Esophagus (tissue), 2 donors: ENCODE data around the gene COBLL1. TPM values are rescaled to one million over a fixed set of nuclear protein-coding genes. Genes with fewer than 3 reads are reported as not detected.
"Not testable (repeated sequence)": the region's sequence is repeated elsewhere in the genome, so short reads cannot be mapped to it uniquely, and the experiment has no call there.

Experiments used
- H3K27ac ChIP-seq, 2 donors: one replicate each; pipeline ENCODE4 v1.5.1; 2013; ENCODE audit warnings: low read depth in 2 of 2, mild to moderate bottlenecking in 2 of 2, inconsistent platforms in 1 of 2, low read length in 1 of 2, moderate library complexity in 1 of 2
- H3K27me3 ChIP-seq, 2 donors: one replicate each; pipeline ENCODE4 v1.6.1; 2013; ENCODE audit warnings: low read length in 2 of 2, control low read depth in 1 of 2, mild to moderate bottlenecking in 1 of 2; ENCODE audit not compliant: insufficient read depth in 2 of 2, control insufficient read depth in 1 of 2
- H3K36me3 ChIP-seq, 2 donors: one replicate each; pipeline ENCODE4 v1.6.1; 2013; ENCODE audit warnings: low read length in 1 of 2; ENCODE audit not compliant: control insufficient read depth in 2 of 2, insufficient read depth in 2 of 2
- H3K4me1 ChIP-seq, 2 donors: one replicate each; pipeline ENCODE4 v1.6.1; 2013; ENCODE audit warnings: low read length in 1 of 2; ENCODE audit not compliant: control insufficient read depth in 2 of 2, insufficient read depth in 2 of 2
- H3K4me3 ChIP-seq, 2 donors: one replicate each; pipeline ENCODE4 v1.5.1; 2013; ENCODE audit warnings: low read length in 2 of 2, mild to moderate bottlenecking in 2 of 2, low read depth in 1 of 2, moderate library complexity in 1 of 2
- H3K9me3 ChIP-seq, 2 donors: one replicate each; pipeline ENCODE4 v1.6.1; 2013; ENCODE audit warnings: mild to moderate bottlenecking in 2 of 2, low read depth in 1 of 2, low read length in 1 of 2, moderate library complexity in 1 of 2; ENCODE audit not compliant: control insufficient read depth in 2 of 2, insufficient read depth in 1 of 2
- WGBS, 2 donors: extraction: QIAGEN DNeasy Blood & Tissue Kit; methylation state at CpG; one replicate each; pipeline ENCODE4 v1.1.7; 2013; 5-methylcytosine and 5-hydroxymethylcytosine counted together
- polyA plus RNA-seq, 2 donors: library from polyadenylated mRNA; stranded (reverse); fragments of 200-250 nt; gene quantifications; one replicate each; pipeline ENCODE4 v1.2.3, GENCODE V29; 2013
- donor health status: healthy with polysubstance abuse.
- donor health status: Bipolar disorder and iron deficiency.

The COBLL1 gene
- polyA plus RNA-seq, 2 donors, result 18.0 to 27.9 TPM

DNA sequence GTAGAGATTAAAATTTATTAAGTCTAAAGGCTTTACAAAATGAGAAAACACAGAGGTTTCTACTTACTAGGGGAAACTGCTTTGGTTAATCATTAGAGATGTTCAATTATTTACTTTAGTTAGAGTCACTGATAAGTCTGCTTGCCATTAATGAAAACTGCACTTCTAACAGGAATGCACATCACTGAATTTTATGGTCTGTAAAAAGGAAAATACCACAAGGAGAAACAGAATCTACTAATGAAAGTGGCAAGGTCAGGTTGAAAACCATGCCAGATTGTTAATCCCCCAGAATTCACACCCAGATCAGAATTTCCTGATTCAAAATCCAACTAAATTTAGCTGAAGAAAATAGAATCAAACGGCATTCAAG lies 129.9 kb downstream of the COBLL1 start:
- 26 to 49% methylated on average over 1 of the region's 1 CpG for WGBS, 2 donors
- Histone ChIP-seq H3K9me3 (no peaks in the 10 kb centered on the region), H3K36me3 (peaks cover 0 to 2% of the 10 kb centered on the region in 2 donors), H3K27ac (no peak overlapping the region), H3K4me3 (no peak overlapping the region), H3K27me3 (no peaks in the 10 kb centered on the region), H3K4me1 (no peaks in the 10 kb centered on the region)

DNA sequence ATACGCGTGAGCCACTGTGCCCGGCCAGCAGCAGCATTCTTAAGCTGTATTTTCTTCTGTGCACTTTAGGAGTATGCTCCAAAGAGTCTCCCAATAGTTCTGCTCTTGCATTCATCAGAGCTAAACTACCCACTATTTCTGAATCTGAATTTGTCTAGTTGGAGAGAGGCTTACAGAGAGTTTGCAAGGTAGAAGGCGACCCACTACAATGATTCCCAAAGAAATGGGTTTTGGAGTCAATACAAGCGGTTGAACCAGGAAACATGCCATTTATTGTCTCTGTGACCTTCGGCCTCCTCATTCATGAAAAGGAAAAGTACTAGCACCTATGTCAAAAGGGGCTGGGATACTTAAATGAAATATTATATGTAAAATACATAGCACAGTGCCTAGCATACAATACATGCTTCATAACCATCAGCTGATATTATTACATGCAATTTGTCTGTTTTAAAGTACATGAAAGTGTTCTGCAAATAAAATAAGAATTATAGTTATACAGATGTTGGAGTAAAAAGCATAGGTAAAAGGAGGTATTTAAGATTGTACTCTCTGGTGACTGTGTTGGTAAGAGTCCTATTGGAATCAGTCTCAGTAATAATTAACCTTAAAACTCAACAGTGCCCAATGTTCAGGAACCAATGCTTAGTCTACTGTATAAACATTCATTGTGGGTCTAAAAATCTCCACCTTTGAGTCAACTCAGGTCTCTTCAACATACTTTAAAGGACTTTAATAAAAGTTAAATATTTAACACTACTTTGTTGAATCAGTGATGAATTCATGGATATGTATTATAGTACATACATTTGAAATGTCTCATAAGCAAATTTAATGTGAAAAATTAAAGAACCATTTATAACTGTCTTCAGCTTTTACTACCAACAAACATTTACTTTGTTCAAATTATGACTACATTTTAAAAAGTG lies 130.5 kb downstream of the COBLL1 start:
- 71 to 96% methylated on average over 6 of the region's 6 CpGs for WGBS, 2 donors
- no peak overlapping the region for H3K27ac ChIP-seq

GRCh38 chr2:164710252-164710836 lies 131.3 kb downstream of the COBLL1 start:
- not testable (repeated sequence) for H3K9me3 ChIP-seq, H3K4me1 ChIP-seq, H3K36me3 ChIP-seq, H3K27ac ChIP-seq, H3K4me3 ChIP-seq, H3K27me3 ChIP-seq
- 83 to 91% methylated on average over 10 of the region's 10 CpGs for WGBS, 2 donors

More for the DNA sequence above, 130.5 kb downstream of the COBLL1 start:
- H3K9me3 ChIP-seq, result no peaks in the 10 kb centered on the region
- H3K36me3 ChIP-seq, result peaks cover 0 to 2% of the 10 kb centered on the region in 2 donors
- H3K27me3 ChIP-seq, result no peaks in the 10 kb centered on the region
- no peaks in the 10 kb centered on the region for H3K4me1 ChIP-seq
- H3K4me3 ChIP-seq, result no peak overlapping the region

DNA sequence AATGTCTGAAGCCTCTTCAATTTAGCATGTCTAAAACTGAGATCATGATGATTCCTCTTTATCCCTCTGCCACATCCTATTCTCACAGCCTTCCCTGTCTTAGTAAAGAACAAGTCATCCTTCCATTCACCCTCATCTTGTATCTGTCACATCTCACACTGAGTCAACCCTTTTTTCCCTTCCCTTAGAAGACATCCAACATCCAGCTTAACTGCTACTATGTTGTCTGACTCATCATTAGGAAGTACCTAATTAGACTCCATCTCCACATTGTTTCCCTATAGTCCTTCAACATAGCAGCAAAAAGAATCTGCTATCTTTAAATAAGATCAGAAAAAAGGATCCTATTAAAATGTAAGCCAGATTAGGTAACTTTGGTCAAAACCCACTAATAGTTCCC lies 135.1 kb downstream of the COBLL1 start:
- Histone ChIP-seq H3K36me3 (peaks cover 0 to 8% of the 10 kb centered on the region in 2 donors), H3K4me3 (no peak overlapping the region), H3K9me3 (no peaks in the 10 kb centered on the region)

GRCh38 chr2:164705412-164706167 lies 136.0 kb downstream of the COBLL1 start:
- Histone ChIP-seq H3K36me3 (peaks cover 0 to 8% of the 10 kb centered on the region in 2 donors), H3K9me3 (no peaks in the 10 kb centered on the region), H3K27ac (no peak overlapping the region), H3K4me3 (no peak overlapping the region), H3K27me3 (no peaks in the 10 kb centered on the region), H3K4me1 (no peaks in the 10 kb centered on the region)
- 92 to 94% methylated on average over 12 of the region's 12 CpGs for WGBS, 2 donors

More for the DNA sequence above, 135.1 kb downstream of the COBLL1 start:
- H3K4me1 ChIP-seq, result no peaks in the 10 kb centered on the region
- no peaks in the 10 kb centered on the region for H3K27me3 ChIP-seq
- no peak overlapping the region for H3K27ac ChIP-seq

- Histone ChIP-seq H3K27me3 (no peaks in the 10 kb centered on the region), H3K9me3 (no peaks in the 10 kb centered on the region), H3K36me3 (peaks cover 0 to 8% of the 10 kb centered on the region in 2 donors), H3K4me3 (no peak overlapping the region), H3K4me1 (no peaks in the 10 kb centered on the region), H3K27ac (no peak overlapping the region)
- 89 to 92% methylated on average over 3 of the region's 3 CpGs for WGBS, 2 donors
Measured at GRCh38 chr2:164703915-164704706, 137.5 kb downstream of the COBLL1 start.

DNA sequence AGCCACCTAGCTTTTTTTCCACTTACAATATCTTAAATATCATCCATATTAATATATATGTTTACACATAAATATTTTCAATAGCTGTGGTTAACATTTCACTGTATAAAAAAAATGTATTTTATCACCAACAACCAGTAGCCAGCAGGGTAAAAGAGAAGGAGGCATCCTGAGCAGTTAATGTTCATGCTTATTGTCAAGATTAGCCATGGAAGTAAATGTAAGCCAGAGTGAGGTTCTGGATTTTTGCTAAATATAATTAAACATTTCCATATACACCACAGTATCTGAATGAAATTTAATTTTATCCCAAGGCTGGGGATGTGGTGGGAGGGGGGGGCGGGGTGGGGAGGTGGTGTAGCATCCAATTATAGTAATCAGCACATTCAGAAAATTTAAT lies 140.1 kb downstream of the COBLL1 start:
- H3K36me3 ChIP-seq, result peaks cover 0 to 8% of the 10 kb centered on the region in 2 donors
- no peaks in the 10 kb centered on the region for H3K9me3 ChIP-seq
- WGBS, 2 donors, result 90 to 96% methylated on average over 1 of the region's 1 CpG
- H3K27ac ChIP-seq, result no peak overlapping the region
- H3K4me3 ChIP-seq, result no peak overlapping the region
- no peaks in the 10 kb centered on the region for H3K27me3 ChIP-seq
- H3K4me1 ChIP-seq, result no peaks in the 10 kb centered on the region

DNA sequence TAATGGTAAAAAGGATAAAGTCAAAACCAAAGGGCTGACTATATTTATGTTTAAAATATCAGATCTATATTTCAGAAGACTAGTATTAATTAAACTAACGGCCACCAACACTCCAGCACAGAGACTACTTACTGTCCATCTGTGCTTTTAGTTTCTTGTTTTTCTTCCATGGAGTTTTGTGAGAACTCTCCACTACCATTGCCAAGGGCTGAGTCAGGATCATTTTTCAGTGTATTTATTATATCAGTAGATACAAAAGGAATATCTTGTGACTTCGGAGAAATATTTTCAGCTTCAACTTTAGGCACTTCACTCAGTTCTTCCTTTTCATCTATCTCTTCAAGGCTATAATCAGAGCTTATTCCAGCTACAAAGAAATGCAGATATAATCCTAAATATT lies 141.2 kb downstream of the COBLL1 start:
- H3K9me3 ChIP-seq, result no peaks in the 10 kb centered on the region
- peaks cover 0 to 5% of the 10 kb centered on the region in 2 donors for H3K36me3 ChIP-seq
- no peaks in the 10 kb centered on the region for H3K4me1 ChIP-seq
- 69 to 74% methylated on average over 2 of the region's 2 CpGs for WGBS, 2 donors
- H3K27me3 ChIP-seq, result no peaks in the 10 kb centered on the region
- no peak overlapping the region for H3K27ac ChIP-seq
- no peak overlapping the region for H3K4me3 ChIP-seq
